ENCODE data around the gene TSPAN32.

The TSPAN32 gene

DNA sequence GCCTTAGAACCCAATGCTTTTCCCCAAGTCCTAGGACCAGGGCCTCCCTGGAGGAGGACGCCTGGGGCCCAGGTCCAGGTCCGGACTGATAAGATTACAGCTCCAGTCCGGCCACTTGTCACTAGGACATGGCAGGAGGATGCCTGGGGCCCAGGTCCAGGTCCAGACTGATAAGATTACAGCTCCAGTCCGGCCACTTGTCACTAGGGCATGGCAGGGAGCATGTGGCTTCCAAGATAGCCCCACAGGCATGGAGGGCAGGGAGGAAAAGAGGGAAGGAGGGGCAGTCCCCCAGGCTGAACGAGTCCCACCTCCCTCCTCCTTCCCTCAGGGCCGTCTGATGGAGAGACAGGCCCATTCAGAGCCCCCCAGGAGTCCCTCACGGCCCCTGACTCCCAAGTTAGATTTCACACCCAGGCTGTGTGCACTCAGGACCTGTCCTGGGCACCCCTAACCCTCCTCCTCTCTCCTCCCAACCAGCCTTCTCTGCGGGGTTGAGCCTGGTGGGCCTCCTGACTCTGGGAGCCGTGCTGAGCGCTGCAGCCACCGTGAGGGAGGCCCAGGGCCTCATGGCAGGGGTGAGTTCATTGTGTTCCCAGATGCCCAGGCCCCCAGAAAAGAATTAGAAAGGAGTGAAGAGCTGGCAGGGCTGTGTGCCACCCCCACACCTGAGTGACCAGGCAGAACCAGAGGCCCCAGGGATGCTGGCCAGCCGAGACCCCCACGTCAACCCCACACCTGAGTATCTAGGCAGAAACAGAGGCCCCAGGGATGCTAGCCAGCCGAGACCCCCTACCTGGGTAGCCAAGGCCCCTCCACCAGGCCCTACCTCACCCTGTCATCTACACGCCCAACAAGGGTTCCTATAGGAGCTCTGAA lies 2.1 kb downstream of the TSPAN32 start:
- Histone ChIP-seq H3K9me3 (ENCODE audit: control insufficient read depth, insufficient read depth, low read depth, low read length) (no peaks in the 10 kb centered on the region), H3K4me1 (ENCODE audit: control insufficient read depth, insufficient read depth, low read length) (no peaks in the 10 kb centered on the region), H3K36me3 (ENCODE audit: control insufficient read depth in 2 of 2, insufficient read depth in 1 of 2, low read length in 2 of 2) (no peaks in the 10 kb centered on the region), H3K4me3 (ENCODE audit: low read depth, low read length) (no peak overlapping the region), H3K27ac (ENCODE audit: extremely low read depth, low read depth, low read length) (no peak overlapping the region)
- CTCF ChIA-PET, result interaction anchor here (0.6 to 9.4 kb wide), 17 partner anchors 8 to 228 kb away, joined by 3 to 297 read pairs (median 4); partner anchors contain the start of gene TSSC4
- TF ChIP-seq, protein P1, sequence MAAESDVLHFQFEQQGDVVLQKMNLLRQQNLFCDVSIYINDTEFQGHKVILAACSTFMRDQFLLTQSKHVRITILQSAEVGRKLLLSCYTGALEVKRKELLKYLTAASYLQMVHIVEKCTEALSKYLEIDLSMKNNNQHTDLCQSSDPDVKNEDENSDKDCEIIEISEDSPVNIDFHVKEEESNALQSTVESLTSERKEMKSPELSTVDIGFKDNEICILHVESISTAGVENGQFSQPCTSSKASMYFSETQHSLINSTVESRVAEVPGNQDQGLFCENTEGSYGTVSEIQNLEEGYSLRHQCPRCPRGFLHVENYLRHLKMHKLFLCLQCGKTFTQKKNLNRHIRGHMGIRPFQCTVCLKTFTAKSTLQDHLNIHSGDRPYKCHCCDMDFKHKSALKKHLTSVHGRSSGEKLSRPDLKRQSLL (tag by site-specific recombination; IDR thresholded peaks at IDR 0.05), result no peak
- TF ChIP-seq ZNF274 (IDR thresholded peaks at IDR 0.05; ENCODE audit: low read length) (no peak), ZNF274 (tag by site-specific recombination; IDR thresholded peaks at IDR 0.05; ENCODE audit: borderline replicate concordance) (no peak), ZNF585B (tag by site-specific recombination; IDR thresholded peaks at IDR 0.05) (no peak), ZNF670 (tag by site-specific recombination; IDR thresholded peaks at IDR 0.05; ENCODE audit: low read depth) (no peak), ZNF473 (tag by site-specific recombination; IDR thresholded peaks at IDR 0.05) (no peak), ZNF629 (tag by site-specific recombination; IDR thresholded peaks at IDR 0.05) (no peak)
- TF ChIP-seq, protein P2, sequence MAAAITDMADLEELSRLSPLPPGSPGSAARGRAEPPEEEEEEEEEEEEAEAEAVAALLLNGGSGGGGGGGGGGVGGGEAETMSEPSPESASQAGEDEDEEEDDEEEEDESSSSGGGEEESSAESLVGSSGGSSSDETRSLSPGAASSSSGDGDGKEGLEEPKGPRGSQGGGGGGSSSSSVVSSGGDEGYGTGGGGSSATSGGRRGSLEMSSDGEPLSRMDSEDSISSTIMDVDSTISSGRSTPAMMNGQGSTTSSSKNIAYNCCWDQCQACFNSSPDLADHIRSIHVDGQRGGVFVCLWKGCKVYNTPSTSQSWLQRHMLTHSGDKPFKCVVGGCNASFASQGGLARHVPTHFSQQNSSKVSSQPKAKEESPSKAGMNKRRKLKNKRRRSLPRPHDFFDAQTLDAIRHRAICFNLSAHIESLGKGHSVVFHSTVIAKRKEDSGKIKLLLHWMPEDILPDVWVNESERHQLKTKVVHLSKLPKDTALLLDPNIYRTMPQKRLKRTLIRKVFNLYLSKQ (tag by site-specific recombination; IDR thresholded peaks at IDR 0.05; ENCODE audit: borderline replicate concordance), result no peak
- TF ChIP-seq, protein P3, sequence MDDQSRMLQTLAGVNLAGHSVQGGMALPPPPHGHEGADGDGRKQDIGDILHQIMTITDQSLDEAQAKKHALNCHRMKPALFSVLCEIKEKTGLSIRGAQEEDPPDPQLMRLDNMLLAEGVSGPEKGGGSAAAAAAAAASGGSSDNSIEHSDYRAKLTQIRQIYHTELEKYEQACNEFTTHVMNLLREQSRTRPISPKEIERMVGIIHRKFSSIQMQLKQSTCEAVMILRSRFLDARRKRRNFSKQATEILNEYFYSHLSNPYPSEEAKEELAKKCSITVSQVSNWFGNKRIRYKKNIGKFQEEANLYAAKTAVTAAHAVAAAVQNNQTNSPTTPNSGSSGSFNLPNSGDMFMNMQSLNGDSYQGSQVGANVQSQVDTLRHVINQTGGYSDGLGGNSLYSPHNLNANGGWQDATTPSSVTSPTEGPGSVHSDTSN (CRISPR knock-in tag; IDR thresholded peaks at IDR 0.05), result no peak
- POLR2A ChIA-PET, result interaction anchor here (1.4 to 3.1 kb wide), 3 partner anchors 73 to 116 kb away, joined by 4 to 19 read pairs (median 4); partner anchors contain the start of gene TSSC4

DNA sequence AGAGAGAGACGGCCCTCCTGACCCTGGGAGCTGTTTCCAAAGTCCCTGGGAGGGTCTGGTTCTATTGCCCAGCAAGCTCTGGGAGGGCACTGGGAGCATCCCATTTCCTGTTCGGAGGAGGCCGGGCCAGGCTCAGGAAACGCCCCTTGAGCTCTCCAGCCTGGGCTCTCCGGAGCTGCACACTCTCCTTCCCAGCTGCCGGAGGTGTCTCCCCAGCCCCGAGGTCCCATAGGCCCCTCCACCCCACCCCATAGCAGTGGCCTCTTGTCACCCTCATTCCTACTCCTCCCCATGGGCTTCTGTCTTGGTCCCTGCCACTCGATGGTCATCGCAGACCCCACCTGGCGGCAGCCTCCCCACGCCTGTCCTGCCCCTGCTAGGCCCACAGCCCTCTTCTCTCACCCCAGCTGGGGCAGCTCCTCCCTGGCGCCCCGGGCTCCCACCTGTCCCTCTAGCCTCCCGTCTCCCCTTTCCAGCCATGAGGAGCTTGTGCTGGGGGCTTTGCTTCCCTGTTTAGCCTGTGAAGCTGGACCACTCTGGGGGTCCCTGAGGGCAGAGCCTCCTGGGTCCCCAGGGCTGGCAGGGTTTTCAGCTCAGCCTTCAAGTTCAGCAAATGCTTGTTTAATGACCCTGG lies 2.8 kb downstream of the TSPAN32 start:
- Histone ChIP-seq H3K4me1 (ENCODE audit: control insufficient read depth, insufficient read depth, low read length) (no peaks in the 10 kb centered on the region), H3K4me3 (ENCODE audit: low read depth, low read length) (no peak overlapping the region), H3K27ac (ENCODE audit: extremely low read depth, low read depth, low read length) (no peak overlapping the region), H3K36me3 (ENCODE audit: control insufficient read depth in 2 of 2, insufficient read depth in 1 of 2, low read length in 2 of 2) (no peaks in the 10 kb centered on the region), H3K9me3 (ENCODE audit: control insufficient read depth, insufficient read depth, low read depth, low read length) (no peaks in the 10 kb centered on the region)
- ChIA-PET CTCF (interaction anchor here (0.5 to 9.4 kb wide), 38 partner anchors 9 to 1396 kb away, joined by 3 to 297 read pairs (median 4); partner anchors contain the start of genes CD81 and TSSC4), POLR2A (interaction anchor here (0.6 to 3.1 kb wide), 5 partner anchors 13 to 116 kb away, joined by 3 to 19 read pairs (median 4); partner anchors contain the start of gene TSSC4)
- TF ChIP-seq KLF1 (tag by site-specific recombination; IDR thresholded peaks at IDR 0.05) (no peak), ZNF555 (tag by site-specific recombination; conservative IDR thresholded peaks at IDR 0.05) (no peak), ZNF792 (tag by site-specific recombination; IDR thresholded peaks at IDR 0.05) (no peak), ZNF510 (tag by site-specific recombination; IDR thresholded peaks at IDR 0.05; ENCODE audit: insufficient replicate concordance) (no peak), ZIC2 (tag by site-specific recombination; IDR thresholded peaks at IDR 0.05) (no peak), ZNF747 (tag by site-specific recombination; IDR thresholded peaks at IDR 0.05) (no peak), ZNF623 (tag by site-specific recombination; IDR thresholded peaks at IDR 0.05) (no peak), SCRT2 (tag by site-specific recombination; IDR thresholded peaks at IDR 0.05) (no peak)
- TF ChIP-seq, protein P4, sequence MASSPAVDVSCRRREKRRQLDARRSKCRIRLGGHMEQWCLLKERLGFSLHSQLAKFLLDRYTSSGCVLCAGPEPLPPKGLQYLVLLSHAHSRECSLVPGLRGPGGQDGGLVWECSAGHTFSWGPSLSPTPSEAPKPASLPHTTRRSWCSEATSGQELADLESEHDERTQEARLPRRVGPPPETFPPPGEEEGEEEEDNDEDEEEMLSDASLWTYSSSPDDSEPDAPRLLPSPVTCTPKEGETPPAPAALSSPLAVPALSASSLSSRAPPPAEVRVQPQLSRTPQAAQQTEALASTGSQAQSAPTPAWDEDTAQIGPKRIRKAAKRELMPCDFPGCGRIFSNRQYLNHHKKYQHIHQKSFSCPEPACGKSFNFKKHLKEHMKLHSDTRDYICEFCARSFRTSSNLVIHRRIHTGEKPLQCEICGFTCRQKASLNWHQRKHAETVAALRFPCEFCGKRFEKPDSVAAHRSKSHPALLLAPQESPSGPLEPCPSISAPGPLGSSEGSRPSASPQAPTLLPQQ (tag by site-specific recombination; IDR thresholded peaks at IDR 0.05), result no peak
- TF ChIP-seq, protein P2 (tag by site-specific recombination; IDR thresholded peaks at IDR 0.05; ENCODE audit: borderline replicate concordance), result no peak
